Eye (tissue), 1 donor: ENCODE measurements around the gene SLC5A12.
"Not testable (repeated sequence)": the region's sequence is repeated elsewhere in the genome, so short reads cannot be mapped to it uniquely, and the experiment has no call there.

ENCODE experiments used
- DNase-seq: peaks from one replicate; pipeline ENCODE4 v3.0.0-alpha.2; 2015

SLC5A12 gene

GRCh38 chr11:26643314-26643713, 78.5 kb downstream of the SLC5A12 start:
- DNase-seq, result not testable (repeated sequence)

- no peak for DNase-seq
Observed at GRCh38 chr11:26632691-26633159, 89.1 kb downstream of the SLC5A12 start.

- no peak for DNase-seq
Observed at GRCh38 chr11:26626346-26626745, 95.5 kb downstream of the SLC5A12 start.

GRCh38 chr11:26623076-26623659, 98.7 kb downstream of the SLC5A12 start:
- DNase-seq, result no peak

- no peak for DNase-seq
Observed at GRCh38 chr11:26622181-26622580, 99.7 kb downstream of the SLC5A12 start.

- DNase-seq, result no peak
Observed at GRCh38 chr11:26621132-26621531, 100.7 kb downstream of the SLC5A12 start.

- DNase-seq, result no peak
Observed at GRCh38 chr11:26620282-26621045, 101.4 kb downstream of the SLC5A12 start.

GRCh38 chr11:26618441-26618840, 103.4 kb downstream of the SLC5A12 start:
- no peak for DNase-seq
